SK-N-SH treated with all-trans-retinoic acid at 6 μM for 48 hours (cell line): ENCODE data around the gene NR1H3.

Experiments
- ATAC-seq: fragments of 200-7000 bp; cut with Tn5 transposase; 3 replicates; pipeline ENCODE4 v1.9.1; 2020; ENCODE audit warnings: mild to moderate bottlenecking, moderate library complexity
- ARNTL ChIP-seq: fragments of 450-650 bp; formaldehyde crosslinking; IDR thresholded peaks from 2 replicates; pipeline ENCODE4 v1.5.0; 2020; ENCODE audit warnings: low read depth, mild to moderate bottlenecking, moderate library complexity, borderline replicate concordance
- BACH2 ChIP-seq: fragments of 250-450 bp; sonication (Bioruptor Pico); IDR thresholded peaks from 2 replicates; pipeline ENCODE4 v1.9.0; 2021; ENCODE audit warnings: mild to moderate bottlenecking, borderline replicate concordance
- CREB5 ChIP-seq: fragments of 250-450 bp; sonication (Bioruptor Pico); IDR thresholded peaks from 2 replicates; pipeline ENCODE4 v1.5.1; 2020; ENCODE audit warnings: low read depth, mild to moderate bottlenecking, moderate library complexity
- CSDC2 ChIP-seq: fragments of 250-450 bp; sonication (Bioruptor Pico); IDR thresholded peaks from 2 replicates; pipeline ENCODE4 v1.5.0; 2020; ENCODE audit warnings: mild to moderate bottlenecking, moderate library complexity
- CSRNP3 ChIP-seq: fragments of 250-450 bp; sonication (Bioruptor Pico); IDR thresholded peaks from 2 replicates; pipeline ENCODE4 v1.5.1; 2021; ENCODE audit warnings: mild to moderate bottlenecking, moderate library complexity
- ESRRG ChIP-seq: fragments of 250-450 bp; sonication (Bioruptor Pico); IDR thresholded peaks from 2 replicates; pipeline ENCODE4 v1.6.1; 2021; ENCODE audit warnings: mild to moderate bottlenecking
- GLIS3 ChIP-seq: fragments of 250-450 bp; sonication (Bioruptor Pico); IDR thresholded peaks from 2 replicates; pipeline ENCODE4 v1.5.0; 2020; ENCODE audit warnings: mild to moderate bottlenecking, moderate library complexity
- ISL1 ChIP-seq: fragments of 250-450 bp; sonication (Bioruptor Pico); IDR thresholded peaks from 2 replicates; pipeline ENCODE4 v2.1.2; 2022; ENCODE audit warnings: mild to moderate bottlenecking, moderate library complexity
- OSR1 ChIP-seq: fragments of 250-450 bp; sonication (Bioruptor Pico); IDR thresholded peaks from 2 replicates; pipeline ENCODE4 v1.8.0; 2022; ENCODE audit warnings: moderate library complexity, mild to moderate bottlenecking, inconsistent platforms
- PATZ1 ChIP-seq: fragments of 250-450 bp; sonication (Bioruptor Pico); IDR thresholded peaks from 2 replicates; pipeline ENCODE4 v1.8.0; 2020; ENCODE audit warnings: mild to moderate bottlenecking, moderate library complexity, borderline replicate concordance
- PPARA ChIP-seq: fragments of 250-450 bp; sonication (Bioruptor Pico); IDR thresholded peaks from 2 replicates; pipeline ENCODE4 v1.5.0; 2020; ENCODE audit warnings: mild to moderate bottlenecking, borderline replicate concordance
- RARB ChIP-seq: fragments of 250-450 bp; sonication (Bioruptor Pico); IDR thresholded peaks from 2 replicates; pipeline ENCODE4 v1.8.0; 2021; ENCODE audit warnings: mild to moderate bottlenecking, moderate library complexity
- SNAI2 ChIP-seq: fragments of 250-450 bp; sonication (Bioruptor Pico); IDR thresholded peaks from 2 replicates; pipeline ENCODE4 v1.5.0; 2020; ENCODE audit warnings: mild to moderate bottlenecking, moderate library complexity
- TCF4 ChIP-seq: fragments of 250-450 bp; sonication (Bioruptor Pico); IDR thresholded peaks from 2 replicates; pipeline ENCODE4 v1.8.0; 2021; ENCODE audit warnings: mild to moderate bottlenecking, moderate library complexity, borderline replicate concordance
- TOX ChIP-seq: fragments of 250-450 bp; sonication (Bioruptor Pico); IDR thresholded peaks from 2 replicates; pipeline ENCODE4 v1.8.0; 2021; ENCODE audit warnings: mild to moderate bottlenecking, moderate library complexity, borderline replicate concordance
- TSHZ2 ChIP-seq: fragments of 250-450 bp; sonication (Bioruptor Pico); IDR thresholded peaks from 2 replicates; pipeline ENCODE4 v1.5.0; 2020; ENCODE audit warnings: mild to moderate bottlenecking, moderate library complexity
- ZC3H10 ChIP-seq: fragments of 250-450 bp; sonication (Bioruptor Pico); IDR thresholded peaks from 2 replicates; pipeline ENCODE4 v1.5.1; 2021; ENCODE audit warnings: mild to moderate bottlenecking, moderate library complexity
- ZFP3 ChIP-seq: fragments of 250-450 bp; sonication (Bioruptor Pico); IDR thresholded peaks from 2 replicates; pipeline ENCODE4 v1.5.0; 2020; ENCODE audit warnings: mild to moderate bottlenecking, moderate library complexity
- ZFP30 ChIP-seq: fragments of 450-650 bp; formaldehyde crosslinking; IDR thresholded peaks from 2 replicates; pipeline ENCODE4 v1.5.0; 2022; ENCODE audit warnings: mild to moderate bottlenecking, moderate library complexity
- ZNF565 ChIP-seq: fragments of 450-650 bp; formaldehyde crosslinking; conservative IDR thresholded peaks from 2 replicates; pipeline ENCODE4 v1.5.0; 2020; ENCODE audit warnings: low read depth, mild to moderate bottlenecking, moderate library complexity
- ZNF70 ChIP-seq: fragments of 450-650 bp; formaldehyde crosslinking; IDR thresholded peaks from 2 replicates; pipeline ENCODE4 v1.5.0; 2020; ENCODE audit warnings: mild to moderate bottlenecking, moderate library complexity
- ZNF8 ChIP-seq: fragments of 450-650 bp; formaldehyde crosslinking; IDR thresholded peaks from 2 replicates; pipeline ENCODE4 v1.5.0; 2020; ENCODE audit warnings: mild to moderate bottlenecking, moderate library complexity

The NR1H3 gene

GRCh38 chr11:47280860-47281259 is 23.1 kb downstream of the NR1H3 start:
- no peak for ATAC-seq
- no peak for TF ChIP-seq CREB5
- TF ChIP-seq PPARA (CRISPR knock-in tag): no peak
- TF ChIP-seq TSHZ2 (CRISPR knock-in tag): no peak
- no peak for TF ChIP-seq ARNTL (CRISPR knock-in tag)
- no peak for TF ChIP-seq RARB
- TF ChIP-seq SNAI2 (CRISPR knock-in tag): no peak
- no peak for TF ChIP-seq GLIS3 (CRISPR knock-in tag)

- ATAC-seq: no peak
- TF ChIP-seq ARNTL (CRISPR knock-in tag) (no peak), ZFP3 (CRISPR knock-in tag) (no peak), RARB (no peak), CSDC2 (no peak), TCF4 (CRISPR knock-in tag) (no peak), ESRRG (CRISPR knock-in tag) (no peak), OSR1 (CRISPR knock-in tag) (no peak)
These were observed 24.7 kb downstream of the NR1H3 start for GRCh38 chr11:47282462-47282861.

GRCh38 chr11:47284151-47284550 is 26.4 kb downstream of the NR1H3 start:
- no peak for ATAC-seq
- no peak for TF ChIP-seq GLIS3 (CRISPR knock-in tag)
- TF ChIP-seq CREB5: no peak
- TF ChIP-seq RARB: no peak
- TF ChIP-seq PATZ1 (CRISPR knock-in tag): no peak
- TF ChIP-seq ISL1: no peak
- no peak for TF ChIP-seq ZNF8 (CRISPR knock-in tag)
- TF ChIP-seq TOX (CRISPR knock-in tag): no peak
- TF ChIP-seq ZNF565 (CRISPR knock-in tag): no peak
- no peak for TF ChIP-seq ZFP30 (CRISPR knock-in tag)
- TF ChIP-seq PPARA (CRISPR knock-in tag): no peak
- no peak for TF ChIP-seq OSR1 (CRISPR knock-in tag)
- TF ChIP-seq BACH2 (CRISPR knock-in tag): no peak
- no peak for TF ChIP-seq ZFP3 (CRISPR knock-in tag)
- TF ChIP-seq ZNF70 (CRISPR knock-in tag): no peak
- no peak for TF ChIP-seq CSDC2
- no peak for TF ChIP-seq SNAI2 (CRISPR knock-in tag)
- TF ChIP-seq ARNTL (CRISPR knock-in tag): no peak
- TF ChIP-seq CSRNP3 (CRISPR knock-in tag): no peak
- TF ChIP-seq ESRRG (CRISPR knock-in tag): no peak
- TF ChIP-seq ZC3H10 (CRISPR knock-in tag): no peak
- TF ChIP-seq, all 23 proteins: peak for 0
